Measurements from ENCODE around the gene PRKN. TPM values are rescaled to one million over a fixed set of nuclear protein-coding genes. Genes with fewer than 3 reads are reported as not detected.

Gene PRKN
- total RNA-seq, 1 experiment from 2014 or later, result not detected

GRCh38 chr6:161440299-161440698 is 1287.3 kb downstream of the PRKN start:
- Histone ChIP-seq H3K79me2 (ENCODE audit: low read depth) (no peaks in the 10 kb centered on the region), H4K20me1 (ENCODE audit: insufficient read depth) (no peaks in the 10 kb centered on the region), H3F3A (ENCODE audit: insufficient read depth, low read depth) (no peaks in the 10 kb centered on the region), H3K4me2 (no peak overlapping the region), H3K9me2 (ENCODE audit: insufficient read depth) (no peaks in the 10 kb centered on the region), H3K36me3 (ENCODE audit: low read depth) (no peaks in the 10 kb centered on the region), H3K27me3 (ENCODE audit: insufficient read depth, low read depth) (peaks cover 75% of the 10 kb centered on the region), H3K4me3 (no peak overlapping the region), H3K27ac (no peak overlapping the region), H3K9me3 (ENCODE audit: insufficient read depth, low read depth) (no peaks in the 10 kb centered on the region), H3K4me1 (replicated peaks; ENCODE audit: insufficient read depth) (no peaks in the 10 kb centered on the region), H2AFZ (no peak overlapping the region)
- intact Hi-C loops (cut with micrococcal nuclease; ENCODE audit: unreplicated experiment), result no loop called here
- POLR2A ChIA-PET (ENCODE audit: unreplicated experiment), result no interaction called here
- no TSS peak for BruUV-seq (replicated peaks)
- DNase-seq, result no peak
- TF ChIP-seq, protein P1, sequence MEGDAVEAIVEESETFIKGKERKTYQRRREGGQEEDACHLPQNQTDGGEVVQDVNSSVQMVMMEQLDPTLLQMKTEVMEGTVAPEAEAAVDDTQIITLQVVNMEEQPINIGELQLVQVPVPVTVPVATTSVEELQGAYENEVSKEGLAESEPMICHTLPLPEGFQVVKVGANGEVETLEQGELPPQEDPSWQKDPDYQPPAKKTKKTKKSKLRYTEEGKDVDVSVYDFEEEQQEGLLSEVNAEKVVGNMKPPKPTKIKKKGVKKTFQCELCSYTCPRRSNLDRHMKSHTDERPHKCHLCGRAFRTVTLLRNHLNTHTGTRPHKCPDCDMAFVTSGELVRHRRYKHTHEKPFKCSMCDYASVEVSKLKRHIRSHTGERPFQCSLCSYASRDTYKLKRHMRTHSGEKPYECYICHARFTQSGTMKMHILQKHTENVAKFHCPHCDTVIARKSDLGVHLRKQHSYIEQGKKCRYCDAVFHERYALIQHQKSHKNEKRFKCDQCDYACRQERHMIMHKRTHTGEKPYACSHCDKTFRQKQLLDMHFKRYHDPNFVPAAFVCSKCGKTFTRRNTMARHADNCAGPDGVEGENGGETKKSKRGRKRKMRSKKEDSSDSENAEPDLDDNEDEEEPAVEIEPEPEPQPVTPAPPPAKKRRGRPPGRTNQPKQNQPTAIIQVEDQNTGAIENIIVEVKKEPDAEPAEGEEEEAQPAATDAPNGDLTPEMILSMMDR (conservative IDR thresholded peaks at IDR 0.05), result no peak
- no peak for TF ChIP-seq EZH2 (IDR thresholded peaks at IDR 0.05; ENCODE audit: low read depth)
- CTCF ChIA-PET, result no interaction called here

- no TSS peak for BruUV-seq (replicated peaks)
- H4K20me1 ChIP-seq (ENCODE audit: insufficient read depth), result no peaks in the 10 kb centered on the region
- peaks cover 71% of the 10 kb centered on the region for H3K27me3 ChIP-seq (ENCODE audit: insufficient read depth, low read depth)
- no peaks in the 10 kb centered on the region for H3K9me2 ChIP-seq (ENCODE audit: insufficient read depth)
- no peaks in the 10 kb centered on the region for H3K4me1 ChIP-seq (replicated peaks; ENCODE audit: insufficient read depth)
- TF ChIP-seq EZH2 (IDR thresholded peaks at IDR 0.05; ENCODE audit: low read depth), result no peak
- TF ChIP-seq, protein P1 (conservative IDR thresholded peaks at IDR 0.05), result no peak
- H3F3A ChIP-seq (ENCODE audit: insufficient read depth, low read depth), result no peaks in the 10 kb centered on the region
- DNase-seq, result no peak
- no peaks in the 10 kb centered on the region for H3K9me3 ChIP-seq (ENCODE audit: insufficient read depth, low read depth)
- no peaks in the 10 kb centered on the region for H3K36me3 ChIP-seq (ENCODE audit: low read depth)
- H2AFZ ChIP-seq, result no peak overlapping the region
- no peaks in the 10 kb centered on the region for H3K79me2 ChIP-seq (ENCODE audit: low read depth)
- POLR2A ChIA-PET (ENCODE audit: unreplicated experiment), result interaction anchor here (0.6 kb wide), 1 partner anchor 11 kb away, joined by 6 read pairs; no protein-coding TSS in a partner anchor
- intact Hi-C loops (cut with micrococcal nuclease; ENCODE audit: unreplicated experiment), result no loop called here
- H3K4me2 ChIP-seq, result no peak overlapping the region
- no peak overlapping the region for H3K4me3 ChIP-seq
- CTCF ChIA-PET, result no interaction called here
- no peak overlapping the region for H3K27ac ChIP-seq
These were observed 1288.5 kb downstream of the PRKN start for GRCh38 chr6:161439093-161439492.

DNA sequence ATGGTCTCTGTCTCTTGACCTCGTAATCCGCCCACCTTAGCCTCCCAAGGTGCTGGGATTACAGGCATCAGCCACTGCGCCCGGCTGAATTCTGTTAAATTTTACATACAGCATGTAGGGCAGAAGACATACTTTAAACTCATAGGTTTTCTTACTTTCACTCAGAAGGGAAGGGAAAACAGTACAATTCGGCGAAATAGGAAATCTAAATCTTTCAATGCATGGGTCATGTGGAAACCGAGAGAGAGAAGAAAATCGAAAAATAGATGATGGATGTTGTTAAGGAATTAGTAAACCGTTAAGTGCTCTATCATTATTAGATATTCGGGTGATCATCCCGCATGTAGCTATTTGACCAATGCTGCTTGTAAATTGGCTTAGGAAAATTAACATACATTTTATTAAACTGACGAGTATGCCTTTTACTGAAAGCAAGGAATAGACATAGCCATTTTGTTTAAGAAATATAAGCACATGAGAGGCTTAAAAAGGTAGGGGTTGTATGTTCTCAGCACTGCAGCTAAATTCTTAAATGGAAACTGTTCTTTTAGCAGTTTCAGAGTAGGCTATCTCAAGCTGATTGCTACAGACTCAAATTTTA is 1289.0 kb downstream of the PRKN start:
- Histone ChIP-seq H3K79me2 (ENCODE audit: low read depth) (no peaks in the 10 kb centered on the region), H3K36me3 (ENCODE audit: low read depth) (no peaks in the 10 kb centered on the region), H3K9me3 (ENCODE audit: insufficient read depth, low read depth) (no peaks in the 10 kb centered on the region), H3K27me3 (ENCODE audit: insufficient read depth, low read depth) (peaks cover 66% of the 10 kb centered on the region), H3K4me2 (no peak overlapping the region), H2AFZ (no peak overlapping the region), H3F3A (ENCODE audit: insufficient read depth, low read depth) (no peaks in the 10 kb centered on the region), H3K27ac (no peak overlapping the region), H3K4me3 (no peak overlapping the region), H3K9me2 (ENCODE audit: insufficient read depth) (no peaks in the 10 kb centered on the region), H4K20me1 (ENCODE audit: insufficient read depth) (no peaks in the 10 kb centered on the region), H3K4me1 (replicated peaks; ENCODE audit: insufficient read depth) (no peaks in the 10 kb centered on the region)
- ChIA-PET POLR2A (ENCODE audit: unreplicated experiment) (no interaction called here), CTCF (no interaction called here)
- DNase-seq, result no peak
- TF ChIP-seq, protein P1 (conservative IDR thresholded peaks at IDR 0.05), result no peak
- TF ChIP-seq EZH2 (IDR thresholded peaks at IDR 0.05; ENCODE audit: low read depth), result no peak
- intact Hi-C loops (cut with micrococcal nuclease; ENCODE audit: unreplicated experiment), result no loop called here
- no TSS peak for BruUV-seq (replicated peaks)
